Thoracic aorta (tissue), 2 donors: ENCODE results near the gene CFAP58. TPM values are rescaled to one million over a fixed set of nuclear protein-coding genes. Genes with fewer than 3 reads are reported as not detected.

ENCODE experiments used
- ATAC-seq: fragments of 150-250 bp; one replicate; pipeline ENCODE4 v1.8.0; 2017; ENCODE audit warnings: low read depth; ENCODE audit not compliant: insufficient number of reproducible peaks, low FRiP score
- DNase-seq: peaks from one replicate; pipeline ENCODE4 v3.0.0-alpha.2; 2020; ENCODE audit warnings: low spot score
- H3K27ac ChIP-seq, 2 donors: fragments of 200-600 bp; sonication (generic); 1 replicate in 1 of 2; 2 replicates in 1 of 2; pipeline ENCODE4 v1.5.1; 2016; ENCODE audit warnings: mild to moderate bottlenecking in 2 of 2, moderate library complexity in 2 of 2
- H3K27me3 ChIP-seq: fragments of 200-600 bp; sonication (generic); replicated peaks from 2 replicates; pipeline ENCODE4 v1.6.0; 2016; ENCODE audit warnings: mild to moderate bottlenecking; ENCODE audit not compliant: insufficient read depth
- H3K36me3 ChIP-seq: fragments of 200-600 bp; sonication (generic); one replicate; pipeline ENCODE4 v1.5.1; 2016
- H3K4me1 ChIP-seq, 2 donors: fragments of 200-600 bp; sonication (generic); 1 replicate in 1 of 2; 2 replicates in 1 of 2; pipeline versions ENCODE4 v1.5.1 to v1.6.0; 2016; ENCODE audit warnings: low read depth in 2 of 2, mild to moderate bottlenecking in 1 of 2; ENCODE audit not compliant: control insufficient read depth in 1 of 2
- H3K4me3 ChIP-seq: fragments of 200-600 bp; sonication (generic); 2 replicates; pipeline ENCODE4 v1.5.1; 2016; ENCODE audit warnings: mild to moderate bottlenecking
- H3K9me3 ChIP-seq: fragments of 200-600 bp; sonication (generic); 2 replicates; pipeline ENCODE4 v1.5.1; 2016
- total RNA-seq, 2 donors: library from RNA; depleted of rRNA; stranded (reverse); fragments of >200 nt; gene quantifications; one replicate each; pipeline versions ENCODE4 v1.1.0 to v1.2.3, GENCODE V29; 2016
- TF ChIP-seq, protein P1 (sequence below): fragments of 200-600 bp; sonication (generic); IDR thresholded peaks from one replicate; pipeline ENCODE4 v1.5.1; 2019; ENCODE audit warnings: antibody characterized with exemption

The CFAP58 gene
- total RNA-seq, 2 donors from 2014 or later, result 0.35 to 0.68 TPM

- H3K9me3 ChIP-seq, result no peaks in the 10 kb centered on the region
- no peak overlapping the region for H3K4me3 ChIP-seq
- TF ChIP-seq, protein P1, sequence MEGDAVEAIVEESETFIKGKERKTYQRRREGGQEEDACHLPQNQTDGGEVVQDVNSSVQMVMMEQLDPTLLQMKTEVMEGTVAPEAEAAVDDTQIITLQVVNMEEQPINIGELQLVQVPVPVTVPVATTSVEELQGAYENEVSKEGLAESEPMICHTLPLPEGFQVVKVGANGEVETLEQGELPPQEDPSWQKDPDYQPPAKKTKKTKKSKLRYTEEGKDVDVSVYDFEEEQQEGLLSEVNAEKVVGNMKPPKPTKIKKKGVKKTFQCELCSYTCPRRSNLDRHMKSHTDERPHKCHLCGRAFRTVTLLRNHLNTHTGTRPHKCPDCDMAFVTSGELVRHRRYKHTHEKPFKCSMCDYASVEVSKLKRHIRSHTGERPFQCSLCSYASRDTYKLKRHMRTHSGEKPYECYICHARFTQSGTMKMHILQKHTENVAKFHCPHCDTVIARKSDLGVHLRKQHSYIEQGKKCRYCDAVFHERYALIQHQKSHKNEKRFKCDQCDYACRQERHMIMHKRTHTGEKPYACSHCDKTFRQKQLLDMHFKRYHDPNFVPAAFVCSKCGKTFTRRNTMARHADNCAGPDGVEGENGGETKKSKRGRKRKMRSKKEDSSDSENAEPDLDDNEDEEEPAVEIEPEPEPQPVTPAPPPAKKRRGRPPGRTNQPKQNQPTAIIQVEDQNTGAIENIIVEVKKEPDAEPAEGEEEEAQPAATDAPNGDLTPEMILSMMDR, result no peak
- H3K36me3 ChIP-seq, result no peaks in the 10 kb centered on the region
- peaks cover 46 to 66% of the 10 kb centered on the region in 2 donors for H3K4me1 ChIP-seq
- H3K27me3 ChIP-seq, result no peaks in the 10 kb centered on the region
- DNase-seq, result no peak
- peak overlapping the region; percentile 53 to 74 for H3K27ac ChIP-seq
- no peak for ATAC-seq
Measured at GRCh38 chr10:104447331-104447730, 93.7 kb downstream of the CFAP58 start.

DNA sequence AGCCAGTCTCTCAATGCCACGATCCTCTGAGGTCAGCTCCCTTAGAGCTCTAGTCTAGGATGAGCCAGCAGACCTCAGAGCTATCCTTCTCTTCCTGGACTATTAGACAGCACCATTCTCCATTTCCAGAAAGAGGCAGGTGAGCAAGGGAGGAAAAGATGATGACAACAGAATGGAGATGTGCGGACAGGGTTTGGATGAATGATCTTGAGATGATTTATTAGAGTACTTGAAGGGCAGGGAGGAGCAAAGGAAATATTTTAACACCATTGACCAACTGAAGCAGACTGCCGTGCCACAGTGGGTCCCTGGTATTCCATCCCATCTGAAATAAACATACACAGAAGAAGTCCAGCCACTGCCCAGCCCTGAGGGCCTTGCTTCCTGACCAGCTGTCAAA lies 94.3 kb downstream of the CFAP58 start:
- TF ChIP-seq, protein P1, result no peak
- Histone ChIP-seq H3K9me3 (no peaks in the 10 kb centered on the region), H3K27ac (peak overlapping the region; percentile 53 to 74), H3K36me3 (no peaks in the 10 kb centered on the region), H3K4me1 (peaks cover 46 to 72% of the 10 kb centered on the region in 2 donors), H3K27me3 (no peaks in the 10 kb centered on the region), H3K4me3 (no peak overlapping the region)
- no peak for ATAC-seq
- DNase-seq, result no peak

GRCh38 chr10:104449391-104449790 lies 95.8 kb downstream of the CFAP58 start:
- no peak for DNase-seq
- H3K4me3 ChIP-seq, result no peak overlapping the region
- no peaks in the 10 kb centered on the region for H3K27me3 ChIP-seq

GRCh38 chr10:104450490-104450889 lies 96.9 kb downstream of the CFAP58 start:
- no peak for ATAC-seq
- TF ChIP-seq, protein P1, result no peak
- H3K4me1 ChIP-seq, result peaks cover 44 to 79% of the 10 kb centered on the region in 2 donors
- no peak for DNase-seq
- H3K27ac ChIP-seq, result peak overlapping the region in 1 of 2 donors; percentile 74
- H3K27me3 ChIP-seq, result no peaks in the 10 kb centered on the region
- no peaks in the 10 kb centered on the region for H3K9me3 ChIP-seq
- no peaks in the 10 kb centered on the region for H3K36me3 ChIP-seq
- H3K4me3 ChIP-seq, result no peak overlapping the region

More at GRCh38 chr10:104449391-104449790, 95.8 kb downstream of the CFAP58 start:
- no peak for ATAC-seq
- peak overlapping the region; percentile 53 to 74 for H3K27ac ChIP-seq
- H3K9me3 ChIP-seq, result no peaks in the 10 kb centered on the region
- TF ChIP-seq, protein P1, result no peak
- H3K36me3 ChIP-seq, result no peaks in the 10 kb centered on the region
- peaks cover 46 to 83% of the 10 kb centered on the region in 2 donors for H3K4me1 ChIP-seq

- ATAC-seq (no peak), DNase-seq (no peak)
- H3K36me3 ChIP-seq, result no peaks in the 10 kb centered on the region
- no peaks in the 10 kb centered on the region for H3K27me3 ChIP-seq
- TF ChIP-seq, protein P1, result no peak
- H3K9me3 ChIP-seq, result no peaks in the 10 kb centered on the region
- peak overlapping the region in 1 of 2 donors; percentile 30 for H3K27ac ChIP-seq
- no peak overlapping the region for H3K4me3 ChIP-seq
- H3K4me1 ChIP-seq, result peaks cover 39 to 75% of the 10 kb centered on the region in 2 donors
Measured at GRCh38 chr10:104450954-104451353, 97.3 kb downstream of the CFAP58 start.
